NCI-H2227 treated with DMSO at 0.1 percent for 48 hours (cell line): ENCODE measurements around the gene RPS6KA3.

Source experiments
- DNase-seq: peaks from one replicate; lab custom pipeline; 2025; lab: John Stamatoyannopoulos, UW

The RPS6KA3 gene

GRCh38 chrX:20266810-20267606 lies at the start of gene RPS6KA3:
RPS6KA3 (minus strand) TSS chrX:20266909; CDS start chrX:20266632, 277 bp downstream.
- DNase-seq: peak; percentile 93

- DNase-seq: no peak
Observed at GRCh38 chrX:20315140-20315539, 48.4 kb upstream of the RPS6KA3 start.

GRCh38 chrX:20313899-20314298 lies 47.2 kb upstream of the RPS6KA3 start:
- DNase-seq: no peak

GRCh38 chrX:20312018-20312417 lies 45.3 kb upstream of the RPS6KA3 start:
- no peak for DNase-seq

GRCh38 chrX:20311505-20311904 lies 44.8 kb upstream of the RPS6KA3 start:
- DNase-seq: no peak

GRCh38 chrX:20309806-20310205 lies 43.1 kb upstream of the RPS6KA3 start:
- DNase-seq: no peak

- no peak for DNase-seq
Observed at GRCh38 chrX:20306668-20307067, 40.0 kb upstream of the RPS6KA3 start.

GRCh38 chrX:20300822-20301221 lies 34.1 kb upstream of the RPS6KA3 start:
- DNase-seq: no peak

GRCh38 chrX:20294957-20295356 lies 28.2 kb upstream of the RPS6KA3 start:
- no peak for DNase-seq

- DNase-seq: no peak
Observed at GRCh38 chrX:20294284-20294683, 27.6 kb upstream of the RPS6KA3 start.

GRCh38 chrX:20285511-20285910 lies 18.8 kb upstream of the RPS6KA3 start:
- no peak for DNase-seq

GRCh38 chrX:20284992-20285391 lies 18.3 kb upstream of the RPS6KA3 start:
- DNase-seq: no peak

- DNase-seq: no peak
Observed at GRCh38 chrX:20284444-20284843, 17.7 kb upstream of the RPS6KA3 start.

- no peak for DNase-seq
Observed at GRCh38 chrX:20280938-20281337, 14.2 kb upstream of the RPS6KA3 start.

- DNase-seq: no peak
Observed at GRCh38 chrX:20274121-20274520, 7.4 kb upstream of the RPS6KA3 start.

GRCh38 chrX:20271730-20272129 lies 5.0 kb upstream of the RPS6KA3 start:
- no peak for DNase-seq

GRCh38 chrX:20271186-20271585 lies 4.5 kb upstream of the RPS6KA3 start:
- no peak for DNase-seq

- DNase-seq: no peak
Observed at GRCh38 chrX:20270562-20270890, 3.8 kb upstream of the RPS6KA3 start.

- DNase-seq: no peak
Observed at GRCh38 chrX:20269848-20270561, 3.3 kb upstream of the RPS6KA3 start.

GRCh38 chrX:20267931-20268701 lies 1.4 kb upstream of the RPS6KA3 start:
- DNase-seq: no peak

GRCh38 chrX:20267607-20267930 lies 860 bp upstream of the RPS6KA3 start:
- no peak for DNase-seq

- no peak for DNase-seq
Observed at GRCh38 chrX:20265726-20266681, 705 bp downstream of the RPS6KA3 start.
